GM19463 (cell line): ENCODE results near the gene GPR83.
"Not testable (repeated sequence)": the region's sequence is repeated elsewhere in the genome, so short reads cannot be mapped to it uniquely, and the experiment has no call there.

ENCODE experiments used
- ATAC-seq: cut with Tn5 transposase; IDR thresholded peaks from one replicate; pipeline ENCODE4 v1.9.1; 2021; ENCODE audit warnings: mild to moderate bottlenecking, moderate library complexity; ENCODE audit not compliant: unreplicated experiment

GPR83 gene

DNA sequence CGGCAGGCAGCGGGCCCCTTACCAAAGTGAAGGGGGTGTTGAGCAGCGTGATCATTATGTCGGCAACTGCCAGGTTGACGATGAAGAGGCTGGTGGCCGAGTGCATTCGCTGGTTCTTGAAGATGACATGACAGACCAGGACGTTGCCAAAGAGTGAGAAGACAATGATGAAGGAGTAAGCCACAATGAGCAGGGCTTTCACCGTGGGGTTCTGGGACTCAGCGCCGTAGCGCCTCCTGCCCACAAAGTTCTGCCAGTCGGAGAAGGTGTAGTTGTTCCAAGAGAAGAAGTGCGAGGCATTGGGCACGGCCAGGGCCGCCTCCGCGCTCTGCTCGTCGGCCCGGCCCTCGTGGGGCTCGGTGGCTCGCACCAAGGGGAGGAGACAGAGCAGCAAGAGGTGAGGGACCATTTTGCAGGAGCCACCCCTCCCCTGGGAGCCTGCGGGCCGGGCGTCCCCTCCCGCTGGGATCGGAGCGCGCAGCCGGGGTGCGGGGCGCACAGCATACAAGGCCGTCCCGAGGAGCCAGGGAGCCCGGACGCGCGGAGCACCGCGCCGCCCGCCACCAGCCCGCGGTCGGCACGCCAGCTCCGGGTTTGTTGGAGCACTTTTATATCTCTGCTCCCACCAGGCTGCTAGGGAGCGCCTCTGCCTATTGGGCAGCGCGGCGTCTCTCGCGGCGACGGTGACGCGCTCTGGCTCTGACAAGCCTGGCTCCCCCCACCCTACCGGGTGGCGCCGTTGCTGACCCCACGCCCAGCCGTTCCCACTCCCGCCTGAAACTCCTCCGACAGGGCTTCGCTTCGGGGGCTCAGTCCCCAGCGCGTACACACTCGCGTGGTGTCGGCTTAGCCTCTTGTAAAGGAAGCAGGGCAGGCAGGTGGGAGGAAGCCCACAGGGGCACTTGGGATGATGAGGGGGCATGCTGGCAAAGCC is at the start of gene GPR83:
TSS of gene GPR83 (minus strand) at position 581 of the 934 bp plus-strand sequence. CDS start at position 409, 172 bp downstream.
- ATAC-seq: no peak

- ATAC-seq: no peak
These were observed 48.8 kb upstream of the GPR83 start for GRCh38 chr11:94450048-94450447.

DNA sequence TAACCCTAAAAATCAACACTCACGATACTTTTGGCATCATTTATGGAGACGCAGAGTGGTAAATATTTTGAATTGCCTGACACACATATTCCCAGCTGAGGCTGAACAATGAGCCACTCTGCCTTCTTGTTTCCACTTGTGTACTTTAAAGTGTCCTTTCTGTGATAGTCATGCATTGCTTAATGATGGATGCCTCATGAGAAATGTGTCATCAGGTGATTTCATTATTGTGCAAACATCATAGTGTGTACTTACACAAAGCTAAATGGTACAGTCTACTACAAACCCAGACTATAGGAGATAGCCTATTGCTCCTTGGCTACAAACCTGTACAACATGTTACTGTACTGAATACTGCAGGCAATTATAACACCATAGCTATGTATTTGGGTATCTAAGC is 48.2 kb upstream of the GPR83 start:
- no peak for ATAC-seq

GRCh38 chr11:94449029-94449428 is 47.8 kb upstream of the GPR83 start:
- no peak for ATAC-seq

DNA sequence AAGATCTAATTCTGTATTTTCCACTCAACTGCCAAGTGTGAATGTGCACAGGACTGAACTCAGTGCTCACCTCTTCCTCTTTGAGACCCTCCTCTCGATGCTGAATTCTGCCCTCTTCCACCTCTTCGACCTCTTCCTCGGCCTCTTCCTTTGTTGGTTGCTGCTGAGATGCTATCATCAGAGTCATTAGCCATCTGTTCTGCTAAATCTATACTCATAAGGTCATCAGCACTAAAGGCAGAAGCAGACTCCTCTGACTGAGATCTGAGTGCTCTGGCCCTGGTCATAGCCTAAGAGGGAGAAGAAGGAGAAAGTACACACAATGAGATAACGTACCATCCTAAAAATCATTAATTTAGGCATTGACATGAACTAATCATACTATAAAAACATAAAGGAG is 45.9 kb upstream of the GPR83 start:
- ATAC-seq: no peak

DNA sequence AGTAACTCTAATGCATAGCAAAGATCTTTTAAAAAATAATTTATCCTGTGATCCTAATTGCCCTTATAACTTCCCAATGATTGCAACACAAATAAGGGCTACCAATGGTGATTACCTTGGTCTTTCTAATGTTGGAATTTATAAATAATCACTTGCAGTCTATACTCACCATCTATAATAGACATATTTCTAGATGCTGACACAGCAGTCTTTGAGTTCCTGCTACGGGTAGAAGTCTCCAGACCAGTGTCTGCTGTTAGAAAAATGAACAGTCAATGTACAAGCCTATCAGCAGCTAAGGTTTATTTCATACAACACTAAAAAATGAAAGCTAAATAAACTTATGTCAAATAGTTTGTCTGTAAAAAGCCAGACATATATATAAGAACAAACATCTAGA is 44.4 kb upstream of the GPR83 start:
- ATAC-seq: no peak

- ATAC-seq: no peak
These were observed 31.8 kb upstream of the GPR83 start for GRCh38 chr11:94433049-94433448.

GRCh38 chr11:94424662-94425061 is 23.4 kb upstream of the GPR83 start:
- no peak for ATAC-seq

DNA sequence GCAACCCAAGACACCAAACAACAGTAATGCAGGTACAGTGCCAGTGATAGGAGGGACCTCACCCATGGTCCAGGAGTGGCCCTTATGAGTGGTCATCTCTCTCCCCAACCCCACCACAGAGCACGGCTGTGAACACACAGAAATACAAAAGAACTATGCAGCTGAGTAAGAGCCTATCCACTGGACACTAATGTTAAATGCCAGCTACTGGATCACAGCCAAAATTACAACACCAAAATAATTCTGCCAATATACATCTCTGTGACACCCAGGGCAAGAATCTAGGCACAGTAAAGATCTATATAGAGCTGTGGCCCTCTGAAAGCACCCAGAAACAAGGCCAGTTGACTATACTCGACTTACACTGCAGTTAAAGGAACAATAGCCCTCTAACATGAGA is 22.8 kb upstream of the GPR83 start:
- no peak for ATAC-seq

DNA sequence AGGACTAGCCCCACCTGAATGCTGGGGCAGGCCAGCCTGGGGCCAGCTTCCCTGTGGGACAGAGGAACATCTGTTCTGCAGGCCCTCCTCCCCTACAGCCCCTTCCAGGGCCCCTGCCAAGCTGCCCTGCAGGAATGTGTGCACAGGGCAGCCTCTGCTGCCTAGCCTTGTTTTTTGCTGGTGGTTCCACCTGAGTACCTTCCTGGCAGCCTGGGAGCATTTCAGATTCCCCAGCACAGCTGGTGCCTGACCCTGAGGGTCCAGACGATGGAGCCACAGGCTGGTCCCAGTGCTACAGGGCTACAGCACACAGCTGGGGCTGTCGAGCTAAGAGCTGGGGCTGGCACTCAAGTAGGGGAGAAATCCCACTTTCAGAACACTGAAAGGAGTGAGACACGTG is 22.3 kb upstream of the GPR83 start:
- no peak for ATAC-seq

- ATAC-seq: no peak
These were observed 17.0 kb upstream of the GPR83 start for GRCh38 chr11:94418123-94418765.

DNA sequence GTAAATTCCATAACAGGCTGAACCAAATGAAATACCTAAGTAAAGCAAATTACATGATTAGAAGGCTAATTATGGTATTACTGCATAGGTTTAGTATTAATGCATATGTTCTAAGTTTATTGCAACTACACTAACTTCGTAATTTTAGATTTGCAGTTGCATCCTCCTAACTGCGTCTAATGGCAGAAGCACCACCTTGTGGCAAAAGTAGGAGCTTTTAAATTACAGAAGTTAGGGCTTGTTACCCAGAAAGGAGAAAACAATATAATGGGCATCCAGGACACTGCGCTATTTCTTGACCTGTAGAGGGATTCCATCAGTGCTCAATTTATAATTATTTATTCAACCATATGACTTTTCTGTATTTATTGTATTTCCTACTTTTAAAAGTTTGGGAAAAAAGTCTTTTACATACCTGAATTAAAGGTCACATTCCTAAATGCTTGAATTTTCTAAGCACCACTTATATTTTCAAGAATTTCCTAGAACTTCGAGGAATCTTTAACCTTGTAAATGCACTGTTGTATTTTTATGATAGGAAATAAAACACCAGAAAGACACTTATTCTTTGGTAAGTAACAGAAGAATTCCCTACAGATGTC is 16.3 kb upstream of the GPR83 start:
- no peak for ATAC-seq

DNA sequence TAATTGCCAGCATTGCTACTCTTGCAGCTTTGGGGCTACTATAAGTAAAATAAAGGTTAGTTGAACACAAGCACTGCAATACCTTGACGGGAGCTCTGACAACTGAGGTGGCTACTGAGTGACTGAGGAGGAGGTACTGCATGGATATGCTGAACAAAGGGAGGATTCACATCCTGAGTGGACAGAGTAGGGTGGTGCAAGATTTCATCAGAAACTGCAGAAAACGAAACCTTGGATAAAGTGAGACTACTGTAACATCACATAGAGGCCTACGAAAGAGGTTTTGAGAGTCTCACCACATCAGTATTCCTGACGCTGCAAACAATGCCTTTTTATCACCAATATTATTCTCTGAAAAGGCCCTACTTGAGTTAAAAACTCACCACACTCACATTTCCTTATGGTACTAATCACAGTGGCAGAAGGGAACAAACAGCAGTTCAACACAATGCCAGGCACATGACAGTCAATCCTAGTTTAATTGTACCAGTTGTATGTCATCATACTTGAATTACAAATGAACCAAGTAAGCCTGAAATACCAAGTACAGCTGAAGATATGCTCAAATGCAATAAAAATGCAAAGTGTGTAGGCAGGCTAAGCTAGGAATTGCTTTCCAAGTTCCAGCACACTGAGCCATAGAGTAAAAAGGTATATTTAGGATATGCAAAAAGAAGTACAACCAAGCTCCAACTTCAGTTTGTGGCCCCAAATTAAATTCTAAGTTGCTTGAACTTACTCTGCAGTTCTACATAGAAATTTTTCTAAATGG is 4.0 kb upstream of the GPR83 start:
- ATAC-seq: no peak

DNA sequence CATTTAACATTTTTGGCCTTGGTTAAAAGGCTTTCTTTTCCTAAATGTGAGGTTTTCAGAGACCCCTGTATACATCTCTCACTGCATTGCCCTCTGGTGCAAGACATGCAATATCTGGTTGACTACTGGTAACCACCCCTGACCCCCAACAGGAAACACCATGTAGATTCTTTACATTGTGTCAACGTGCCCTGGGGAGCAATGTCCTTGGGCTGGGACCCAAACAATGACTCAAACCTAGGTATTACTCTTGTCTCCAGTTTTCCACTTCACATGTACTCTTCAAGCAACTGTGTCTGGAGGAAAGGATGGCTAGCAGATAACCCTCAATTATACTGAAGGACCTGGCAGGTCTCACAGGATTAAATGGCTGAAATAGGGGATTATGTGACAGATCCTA is 1.1 kb upstream of the GPR83 start:
- ATAC-seq: no peak

GRCh38 chr11:94401773-94402265 is 600 bp upstream of the GPR83 start:
- no peak for ATAC-seq

DNA sequence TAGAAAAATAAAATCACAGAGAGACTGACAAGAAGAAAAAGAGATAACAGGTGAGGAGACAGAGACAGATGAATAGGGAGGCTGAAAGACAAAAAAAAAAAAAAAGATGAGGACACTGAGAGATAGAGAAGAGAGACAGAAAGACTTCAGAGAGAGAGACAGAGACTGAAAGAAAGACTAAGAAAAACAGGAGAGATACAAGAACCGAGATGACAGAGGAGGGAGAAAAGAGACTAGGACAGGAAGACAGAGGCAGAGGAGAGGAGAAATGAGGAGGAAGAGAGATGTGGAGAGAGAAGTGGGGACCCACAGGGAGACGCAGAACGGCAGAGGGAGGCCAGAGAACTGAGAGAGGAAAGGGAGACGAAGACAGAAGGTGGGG is 771 bp downstream of the GPR83 start:
- no peak for ATAC-seq

DNA sequence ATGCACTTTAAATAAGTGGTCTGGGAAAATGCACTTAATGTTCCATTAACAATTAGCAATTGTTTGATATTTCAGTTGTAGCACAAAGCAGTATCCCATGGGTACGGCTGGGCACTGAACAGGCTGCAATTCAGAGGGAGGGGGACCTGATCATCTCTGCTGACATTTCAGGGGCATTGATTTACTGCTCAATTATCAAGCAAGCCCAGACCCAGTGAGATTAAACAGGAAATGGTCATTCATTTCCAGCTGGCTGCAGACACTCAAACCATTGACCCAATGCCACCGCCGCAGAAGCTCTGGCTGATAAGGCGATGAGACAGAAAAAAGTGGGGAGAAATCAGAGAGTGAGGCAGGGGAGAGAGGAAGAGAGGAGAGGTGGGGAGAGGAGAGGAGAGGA is 1.2 kb downstream of the GPR83 start:
- ATAC-seq: no peak

GRCh38 chr11:94398101-94398500 is 3.1 kb downstream of the GPR83 start:
- no peak for ATAC-seq

- no peak for ATAC-seq
These were observed 4.9 kb downstream of the GPR83 start for GRCh38 chr11:94396282-94396681.

GRCh38 chr11:94391937-94392336 is 9.3 kb downstream of the GPR83 start:
- ATAC-seq: not testable (repeated sequence)

DNA sequence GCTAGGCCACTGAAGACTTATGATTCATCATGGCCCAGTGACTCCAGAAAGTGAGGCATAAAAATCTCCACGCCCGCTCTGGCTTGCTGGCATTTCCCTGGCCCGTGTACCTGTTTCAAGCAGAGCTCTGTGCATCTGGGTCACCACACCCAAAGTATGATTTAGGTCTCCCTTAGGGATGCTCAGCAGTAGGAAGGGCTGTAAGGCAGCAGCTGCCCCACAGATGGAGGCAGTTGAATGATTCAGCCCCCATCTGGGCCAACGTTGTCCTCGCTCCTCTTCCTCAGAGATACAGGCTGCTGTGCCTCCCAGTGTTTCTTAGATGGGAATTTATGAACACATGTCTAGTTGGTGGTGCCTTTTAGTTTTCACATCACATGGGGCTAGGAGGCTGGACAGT is 21.6 kb downstream of the GPR83 start:
- ATAC-seq: no peak
